WI38 (cell line): ENCODE measurements around the gene CDIPT.

Source experiments
- H3K4me3 ChIP-seq: 2 replicates; pipeline ENCODE4 v1.5.1; 2011; ENCODE audit warnings: low read depth, mild to moderate bottlenecking, control low read depth, low read length
- TF ChIP-seq, protein P1 (sequence below): IDR thresholded peaks from 2 replicates; pipeline ENCODE4 v1.5.1; 2012; ENCODE audit warnings: low read depth, mild to moderate bottlenecking, control low read depth, low read length

The CDIPT gene

DNA sequence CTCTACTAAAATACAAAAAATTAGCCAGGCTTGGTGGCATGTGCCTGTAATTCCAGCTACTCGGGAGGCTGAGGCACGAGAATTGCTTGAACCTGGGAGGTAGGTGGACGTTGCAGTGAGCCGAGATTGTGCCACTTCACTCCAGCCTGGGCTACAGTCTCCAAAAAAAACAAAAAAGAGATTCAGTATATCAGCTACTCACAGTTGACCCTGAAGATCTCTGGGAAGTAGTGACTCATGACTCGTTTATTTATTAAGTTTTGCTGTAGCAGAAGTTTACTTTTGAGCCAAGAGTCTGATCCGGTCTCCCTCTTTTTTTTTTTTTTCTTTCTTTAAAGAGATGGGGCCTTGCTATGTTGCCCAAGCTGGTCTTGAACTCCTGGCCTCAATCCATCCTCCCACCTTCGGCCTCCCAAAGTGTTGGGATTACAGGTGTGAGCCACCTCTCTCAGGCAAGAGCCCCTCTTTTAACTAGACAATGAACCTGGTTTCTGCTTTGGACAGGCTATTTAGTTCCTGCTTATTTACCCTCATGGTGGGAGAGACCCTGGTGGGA lies 38.4 kb downstream of the CDIPT start:
- H3K4me3 ChIP-seq = peak overlapping the region; percentile 42

GRCh38 chr16:29821643-29822115 lies 41.3 kb downstream of the CDIPT start:
- TF ChIP-seq, protein P1, sequence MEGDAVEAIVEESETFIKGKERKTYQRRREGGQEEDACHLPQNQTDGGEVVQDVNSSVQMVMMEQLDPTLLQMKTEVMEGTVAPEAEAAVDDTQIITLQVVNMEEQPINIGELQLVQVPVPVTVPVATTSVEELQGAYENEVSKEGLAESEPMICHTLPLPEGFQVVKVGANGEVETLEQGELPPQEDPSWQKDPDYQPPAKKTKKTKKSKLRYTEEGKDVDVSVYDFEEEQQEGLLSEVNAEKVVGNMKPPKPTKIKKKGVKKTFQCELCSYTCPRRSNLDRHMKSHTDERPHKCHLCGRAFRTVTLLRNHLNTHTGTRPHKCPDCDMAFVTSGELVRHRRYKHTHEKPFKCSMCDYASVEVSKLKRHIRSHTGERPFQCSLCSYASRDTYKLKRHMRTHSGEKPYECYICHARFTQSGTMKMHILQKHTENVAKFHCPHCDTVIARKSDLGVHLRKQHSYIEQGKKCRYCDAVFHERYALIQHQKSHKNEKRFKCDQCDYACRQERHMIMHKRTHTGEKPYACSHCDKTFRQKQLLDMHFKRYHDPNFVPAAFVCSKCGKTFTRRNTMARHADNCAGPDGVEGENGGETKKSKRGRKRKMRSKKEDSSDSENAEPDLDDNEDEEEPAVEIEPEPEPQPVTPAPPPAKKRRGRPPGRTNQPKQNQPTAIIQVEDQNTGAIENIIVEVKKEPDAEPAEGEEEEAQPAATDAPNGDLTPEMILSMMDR = no peak
- peak overlapping the region; percentile 98 for H3K4me3 ChIP-seq

More for the DNA sequence above, 38.4 kb downstream of the CDIPT start:
- TF ChIP-seq, protein P1 = no peak

GRCh38 chr16:29820730-29821642 lies 42.0 kb downstream of the CDIPT start:
- TF ChIP-seq, protein P1 = no peak

GRCh38 chr16:29820271-29820701 lies 42.7 kb downstream of the CDIPT start, which contains the start of gene MVP:
MVP (plus strand) TSS chr16:29820462; CDS start chr16:29830550, 10,088 bp downstream.
- peak within 1 kb of the TSS; percentile 98 for H3K4me3 ChIP-seq

More at GRCh38 chr16:29820730-29821642, 42.0 kb downstream of the CDIPT start:
- peak overlapping the region; percentile 98 for H3K4me3 ChIP-seq

GRCh38 chr16:29819506-29819905 lies 43.5 kb downstream of the CDIPT start:
- peak overlapping the region; percentile 98 for H3K4me3 ChIP-seq
- TF ChIP-seq, protein P1 = no peak

More at GRCh38 chr16:29820271-29820701, 42.7 kb downstream of the CDIPT start, which contains the start of gene MVP:
- TF ChIP-seq, protein P1 = no peak

DNA sequence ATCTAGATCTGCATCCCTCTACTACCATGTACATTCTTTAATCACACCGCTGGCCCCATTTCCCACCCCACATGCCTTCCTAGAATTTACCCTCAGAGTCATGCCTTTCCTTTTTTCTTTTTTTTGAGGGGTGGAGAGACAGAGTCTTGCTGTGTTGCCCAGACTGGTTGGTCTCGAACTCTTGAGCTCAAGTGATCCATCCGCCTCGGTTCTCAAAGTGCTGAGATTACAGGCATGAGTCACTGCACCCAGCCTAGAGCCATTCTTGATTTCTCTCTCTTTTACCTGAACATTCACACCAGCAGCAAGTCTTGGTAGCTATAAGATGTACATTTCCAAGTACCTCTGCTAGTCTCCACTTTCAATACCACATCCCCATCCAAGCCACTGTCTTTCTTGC lies 44.9 kb downstream of the CDIPT start:
- TF ChIP-seq, protein P1 = no peak
- H3K4me3 ChIP-seq = no peak overlapping the region
